Caco-2 (cell line): ENCODE measurements around the gene YIPF3. TPM values are rescaled to one million over a fixed set of nuclear protein-coding genes. Genes with fewer than 3 reads are reported as not detected.
A peak's percentile ranks its signal among the peaks of the same experiment; 100 is the strongest.

Source experiments
- BruUV-seq: library from RNA; stranded (reverse); fragments of 400-500 nt; replicated peaks from 2 replicates; lab custom pipeline; 2021; lab: Mats Ljungman, UMichigan
- CTCF ChIA-PET: fragments of 300-600 bp; sonication (Branson Sonifier 250); formaldehyde crosslinking; loops from one replicate; lab custom pipeline; 2022; ENCODE audit warnings: antibody characterized with exemption; lab: Charles Lee
- POLR2A ChIA-PET: fragments of 300-600 bp; sonication (Branson Sonifier 250); formaldehyde crosslinking; loops from one replicate; lab custom pipeline; 2022; ENCODE audit warnings: antibody characterized with exemption; lab: Charles Lee
- DNase-seq, 2 experiments: peaks; one replicate each; pipeline versions ENCODE4 v3.0.0 to v3.0.0-alpha.2; 2020 to 2022
- H3K27me3 ChIP-seq: replicated peaks from 2 replicates; pipeline ENCODE4 v1.6.0; 2011; ENCODE audit warnings: low read length; ENCODE audit not compliant: control insufficient read depth, insufficient read depth
- H3K36me3 ChIP-seq: 2 replicates; pipeline ENCODE4 v1.5.1; 2011; ENCODE audit warnings: low read length; ENCODE audit not compliant: control insufficient read depth, insufficient read depth
- H3K4me1 ChIP-seq: fragments of 250-450 bp; sonication (Bioruptor Pico); 2 replicates; pipeline ENCODE4 v1.5.1; 2020; ENCODE audit warnings: mild to moderate bottlenecking
- H3K4me3 ChIP-seq: 2 replicates; pipeline ENCODE4 v1.5.1; 2011; ENCODE audit warnings: low read depth, mild to moderate bottlenecking, control low read depth, low read length
- H3K9me3 ChIP-seq: fragments of 250-450 bp; sonication (Bioruptor Pico); 2 replicates; pipeline ENCODE4 v1.5.1; 2020; ENCODE audit warnings: mild to moderate bottlenecking, moderate library complexity
- H3K27ac Mint-ChIP-seq: one replicate; pipeline ENCODE4 v1.8.0; 2022; ENCODE audit warnings: mixed read lengths; ENCODE audit not compliant: unreplicated experiment
- H3K27me3 Mint-ChIP-seq: one replicate; pipeline ENCODE4 v1.8.0; 2022; ENCODE audit warnings: mixed read lengths; ENCODE audit not compliant: insufficient read depth, unreplicated experiment
- H3K36me3 Mint-ChIP-seq: one replicate; pipeline ENCODE4 v1.8.0; 2022; ENCODE audit warnings: mild to moderate bottlenecking, mixed read lengths; ENCODE audit not compliant: insufficient read depth, unreplicated experiment
- H3K4me1 Mint-ChIP-seq: one replicate; pipeline ENCODE4 v1.8.0; 2022; ENCODE audit warnings: low read depth, mixed read lengths; ENCODE audit not compliant: unreplicated experiment
- H3K4me3 Mint-ChIP-seq: one replicate; pipeline ENCODE4 v1.8.0; 2022; ENCODE audit warnings: mild to moderate bottlenecking, moderate library complexity, mixed read lengths; ENCODE audit not compliant: unreplicated experiment
- H3K9me3 Mint-ChIP-seq: one replicate; pipeline ENCODE4 v1.8.0; 2022; ENCODE audit warnings: mixed read lengths; ENCODE audit not compliant: unreplicated experiment
- intact Hi-C: fragments of 100-400 bp; cut with micrococcal nuclease; formaldehyde crosslinking; loops from one replicate; pipeline ENCODE4 v1.10.0; 2022; ENCODE audit not compliant: unreplicated experiment
- total RNA-seq: library from RNA; stranded (reverse); gene quantifications from 2 replicates; pipeline ENCODE4 v1.2.3, GENCODE V29; 2022
- TF ChIP-seq, protein P1 (sequence below), 2 experiments: fragments of 200-600 bp in 1 of 2; IDR thresholded peaks; 1 replicate in 1 of 2; 2 replicates in 1 of 2; pipeline versions ENCODE4 v1.5.1 to v1.8.0; 2011 to 2022; ENCODE audit warnings: antibody characterized with exemption in 1 of 2, control low read depth in 1 of 2, inconsistent platforms in 1 of 2, low read depth in 1 of 2, low read length in 1 of 2, mild to moderate bottlenecking in 1 of 2, moderate library complexity in 1 of 2; ENCODE audit not compliant: insufficient read depth in 1 of 2, severe bottlenecking in 1 of 2, unreplicated experiment in 1 of 2

Gene YIPF3
- total RNA-seq, 1 experiment from 2014 or later = 99.8 TPM

DNA sequence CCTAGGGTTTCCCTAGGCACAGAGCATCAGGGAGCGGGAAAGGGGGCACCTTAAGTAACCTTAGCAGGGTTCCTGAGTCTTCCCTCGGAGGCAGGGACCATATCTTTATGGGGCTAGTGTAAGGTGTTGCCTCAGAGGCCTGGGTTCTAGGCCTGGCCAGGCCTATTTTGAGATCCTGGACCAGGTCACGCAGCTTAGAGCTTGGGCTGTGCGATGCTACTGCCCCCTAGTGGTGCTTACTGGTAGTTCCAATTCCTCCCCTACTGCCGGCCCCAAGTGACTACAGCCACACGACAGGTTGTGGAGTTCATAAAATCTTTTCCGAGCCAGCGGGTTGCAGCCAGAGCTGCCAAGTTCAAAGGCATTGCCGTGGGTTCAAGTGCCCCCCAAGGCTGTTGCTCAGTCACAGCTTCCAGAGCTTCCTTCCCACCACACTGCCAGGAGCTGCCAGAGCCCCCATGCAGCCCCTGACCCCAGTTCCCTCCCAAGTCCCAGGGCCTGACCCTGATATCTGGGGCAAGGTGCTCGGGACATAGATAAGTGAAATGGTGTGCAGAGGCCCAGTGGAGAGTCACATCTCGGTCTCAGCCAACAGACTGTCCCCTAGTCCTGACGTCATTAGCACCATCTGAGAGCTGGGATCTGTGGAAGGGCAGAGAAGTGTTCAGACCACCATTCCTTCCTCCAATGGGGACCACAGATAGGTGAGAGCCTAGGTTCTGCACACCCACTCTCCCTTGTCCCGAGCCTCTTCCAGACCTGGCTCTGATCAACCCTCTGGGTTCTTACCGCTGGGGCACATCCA is 9.9 kb downstream of the YIPF3 start:
- intact Hi-C loops = loop anchor here (1.0 to 10.0 kb wide), 3 partner anchors 53 to 602 kb away; no protein-coding TSS in a partner anchor
- POLR2A ChIA-PET = interaction anchor here (0.7 kb wide), 1 partner anchor 10 kb away, joined by 3 read pairs; no protein-coding TSS in a partner anchor
- no peak overlapping the region for H3K27ac Mint-ChIP-seq
- no peak overlapping the region for H3K4me3 ChIP-seq
- H3K27me3 Mint-ChIP-seq = peaks cover 6% of the 10 kb centered on the region
- peaks cover 36% of the 10 kb centered on the region for H3K36me3 Mint-ChIP-seq
- no peaks in the 10 kb centered on the region; the same call in 1 of the 2 replicates for H3K36me3 ChIP-seq
- CTCF ChIA-PET = interaction anchor here (0.8 to 2.9 kb wide), 9 partner anchors 10 to 278 kb away, joined by 3 to 20 read pairs (median 8); partner anchors contain the start of genes DNPH1, POLR1C, YIPF3 and ZNF318
- H3K27me3 ChIP-seq = no peaks in the 10 kb centered on the region
- DNase-seq = peak; percentile 70 to 84
- no TSS peak for BruUV-seq
- H3K9me3 ChIP-seq = no peaks in the 10 kb centered on the region
- H3K4me1 Mint-ChIP-seq = peaks cover 7% of the 10 kb centered on the region
- peaks cover 10% of the 10 kb centered on the region; the same call in 1 of the 2 replicates for H3K4me1 ChIP-seq
- no peak overlapping the region for H3K4me3 Mint-ChIP-seq
- H3K9me3 Mint-ChIP-seq = no peaks in the 10 kb centered on the region
- TF ChIP-seq, protein P1, sequence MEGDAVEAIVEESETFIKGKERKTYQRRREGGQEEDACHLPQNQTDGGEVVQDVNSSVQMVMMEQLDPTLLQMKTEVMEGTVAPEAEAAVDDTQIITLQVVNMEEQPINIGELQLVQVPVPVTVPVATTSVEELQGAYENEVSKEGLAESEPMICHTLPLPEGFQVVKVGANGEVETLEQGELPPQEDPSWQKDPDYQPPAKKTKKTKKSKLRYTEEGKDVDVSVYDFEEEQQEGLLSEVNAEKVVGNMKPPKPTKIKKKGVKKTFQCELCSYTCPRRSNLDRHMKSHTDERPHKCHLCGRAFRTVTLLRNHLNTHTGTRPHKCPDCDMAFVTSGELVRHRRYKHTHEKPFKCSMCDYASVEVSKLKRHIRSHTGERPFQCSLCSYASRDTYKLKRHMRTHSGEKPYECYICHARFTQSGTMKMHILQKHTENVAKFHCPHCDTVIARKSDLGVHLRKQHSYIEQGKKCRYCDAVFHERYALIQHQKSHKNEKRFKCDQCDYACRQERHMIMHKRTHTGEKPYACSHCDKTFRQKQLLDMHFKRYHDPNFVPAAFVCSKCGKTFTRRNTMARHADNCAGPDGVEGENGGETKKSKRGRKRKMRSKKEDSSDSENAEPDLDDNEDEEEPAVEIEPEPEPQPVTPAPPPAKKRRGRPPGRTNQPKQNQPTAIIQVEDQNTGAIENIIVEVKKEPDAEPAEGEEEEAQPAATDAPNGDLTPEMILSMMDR (IDR thresholded peaks at IDR 0.05; ENCODE audit: insufficient read depth in 1 of 2, low read depth in 1 of 2, low read length in 1 of 2, severe bottlenecking in 1 of 2, unreplicated experiment in 1 of 2) = peak; percentile 88

GRCh38 chr6:43506171-43506570 is 10.6 kb downstream of the YIPF3 start:
- no peak overlapping the region for H3K27ac Mint-ChIP-seq
- DNase-seq = no peak
- H3K9me3 ChIP-seq = no peaks in the 10 kb centered on the region
- POLR2A ChIA-PET = interaction anchor here (0.7 kb wide), 1 partner anchor 10 kb away, joined by 3 read pairs; no protein-coding TSS in a partner anchor
- H3K4me1 ChIP-seq = peaks cover 10% of the 10 kb centered on the region; the same call in 1 of the 2 replicates
- BruUV-seq = TSS peak; percentile 15
- peaks cover 7% of the 10 kb centered on the region for H3K4me1 Mint-ChIP-seq
- CTCF ChIA-PET = interaction anchor here (1.0 to 2.9 kb wide), 9 partner anchors 10 to 277 kb away, joined by 3 to 20 read pairs (median 8); partner anchors contain the start of genes DNPH1, POLR1C, YIPF3 and ZNF318
- no peak overlapping the region for H3K4me3 ChIP-seq
- H3K27me3 ChIP-seq = no peaks in the 10 kb centered on the region
- peaks cover 31% of the 10 kb centered on the region for H3K36me3 Mint-ChIP-seq
- H3K36me3 ChIP-seq = no peaks in the 10 kb centered on the region; the same call in 1 of the 2 replicates
- intact Hi-C loops = loop anchor here (1.0 to 10.0 kb wide), 3 partner anchors 52 to 601 kb away; no protein-coding TSS in a partner anchor
- peaks cover 6% of the 10 kb centered on the region for H3K27me3 Mint-ChIP-seq
- H3K9me3 Mint-ChIP-seq = no peaks in the 10 kb centered on the region
- H3K4me3 Mint-ChIP-seq = peak overlapping the region; percentile 30
- TF ChIP-seq, protein P1 (IDR thresholded peaks at IDR 0.05; ENCODE audit: insufficient read depth in 1 of 2, low read depth in 1 of 2, low read length in 1 of 2, severe bottlenecking in 1 of 2, unreplicated experiment in 1 of 2) = no peak

DNA sequence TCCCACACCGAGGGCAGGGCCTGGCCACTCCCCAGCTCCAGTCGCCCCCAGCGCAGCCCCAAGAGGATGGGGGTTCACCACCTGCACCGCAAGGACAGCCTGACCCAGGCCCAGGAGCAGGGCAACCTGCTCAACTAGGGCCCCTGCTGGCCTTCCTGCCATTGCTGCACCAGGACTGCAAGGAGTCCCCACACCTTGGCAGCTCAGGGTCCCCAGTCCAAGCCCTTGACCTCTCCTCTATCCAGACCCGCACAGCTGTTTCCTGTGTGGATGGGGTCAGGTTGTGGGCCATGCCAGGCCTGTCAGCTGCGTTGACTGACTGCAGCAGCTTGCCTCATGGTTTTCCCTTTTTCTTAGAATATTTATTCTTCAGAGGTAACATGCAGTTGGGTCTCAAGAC is 11.0 kb downstream of the YIPF3 start:
- H3K4me3 Mint-ChIP-seq = no peak overlapping the region
- no TSS peak for BruUV-seq
- intact Hi-C loops = loop anchor here (1.0 to 10.0 kb wide), 3 partner anchors 51 to 601 kb away; no protein-coding TSS in a partner anchor
- peaks cover 10% of the 10 kb centered on the region; the same call in 1 of the 2 replicates for H3K4me1 ChIP-seq
- POLR2A ChIA-PET = no interaction called here
- H3K36me3 ChIP-seq = no peaks in the 10 kb centered on the region; the same call in 1 of the 2 replicates
- H3K4me1 Mint-ChIP-seq = peaks cover 7% of the 10 kb centered on the region
- H3K9me3 ChIP-seq = no peaks in the 10 kb centered on the region
- DNase-seq = peak in 1 of 2 experiments; percentile 23
- H3K4me3 ChIP-seq = no peak overlapping the region
- H3K27me3 ChIP-seq = no peaks in the 10 kb centered on the region
- H3K27ac Mint-ChIP-seq = no peak overlapping the region
- H3K9me3 Mint-ChIP-seq = no peaks in the 10 kb centered on the region
- TF ChIP-seq, protein P1 (IDR thresholded peaks at IDR 0.05; ENCODE audit: insufficient read depth in 1 of 2, low read depth in 1 of 2, low read length in 1 of 2, severe bottlenecking in 1 of 2, unreplicated experiment in 1 of 2) = peak; percentile 11 to 18
- peaks cover 27% of the 10 kb centered on the region for H3K36me3 Mint-ChIP-seq
- H3K27me3 Mint-ChIP-seq = peaks cover 6% of the 10 kb centered on the region
- CTCF ChIA-PET = interaction anchor here (0.6 to 2.9 kb wide), 9 partner anchors 11 to 276 kb away, joined by 3 to 20 read pairs (median 8); partner anchors contain the start of genes DNPH1, POLR1C, TJAP1 and YIPF3
